Esophagus muscularis mucosa (tissue), 4 donors: Measurements from ENCODE around the gene NPVF.

ENCODE experiments used
- EP300 ChIP-seq: sonication (generic); formaldehyde crosslinking; IDR thresholded peaks from one replicate; pipeline ENCODE4 v1.6.1; 2017; ENCODE audit warnings: antibody characterized with exemption
- POLR2A ChIP-seq: fragments of 450-650 bp; IDR thresholded peaks from one replicate; pipeline ENCODE4 v1.6.1; 2017; ENCODE audit warnings: antibody characterized with exemption, moderate library complexity, mild to moderate bottlenecking, low read depth
- TF ChIP-seq, protein P1 (sequence below), 3 experiments: fragments of 200-600 bp in 2 of 3; fragments of 450-650 bp in 1 of 3; sonication (generic) in 2 of 3; IDR thresholded peaks; one replicate each; pipeline ENCODE4 v1.5.1; 2017 to 2019; ENCODE audit warnings: antibody characterized with exemption in 3 of 3, mild to moderate bottlenecking in 2 of 3, moderate library complexity in 1 of 3

DNA sequence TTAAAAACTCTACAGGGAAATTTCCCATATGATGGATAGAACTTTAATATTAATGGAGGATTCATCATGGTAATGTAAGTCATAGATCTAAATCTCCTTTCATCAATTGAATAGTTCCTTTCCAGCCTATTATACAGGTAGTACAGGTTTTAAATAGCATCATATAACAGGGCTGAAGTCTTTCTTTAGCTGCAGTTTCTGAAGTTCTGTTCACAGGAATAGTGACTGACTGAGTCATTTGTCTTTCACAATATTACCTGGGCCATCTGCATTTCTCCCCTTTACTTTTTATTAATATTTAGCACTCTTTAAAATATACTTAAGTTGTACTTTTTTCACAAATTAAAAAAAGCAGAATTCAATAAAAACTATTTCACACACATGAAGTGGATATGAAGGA, 12.6 kb upstream of the NPVF start:
- TF ChIP-seq, protein P1, sequence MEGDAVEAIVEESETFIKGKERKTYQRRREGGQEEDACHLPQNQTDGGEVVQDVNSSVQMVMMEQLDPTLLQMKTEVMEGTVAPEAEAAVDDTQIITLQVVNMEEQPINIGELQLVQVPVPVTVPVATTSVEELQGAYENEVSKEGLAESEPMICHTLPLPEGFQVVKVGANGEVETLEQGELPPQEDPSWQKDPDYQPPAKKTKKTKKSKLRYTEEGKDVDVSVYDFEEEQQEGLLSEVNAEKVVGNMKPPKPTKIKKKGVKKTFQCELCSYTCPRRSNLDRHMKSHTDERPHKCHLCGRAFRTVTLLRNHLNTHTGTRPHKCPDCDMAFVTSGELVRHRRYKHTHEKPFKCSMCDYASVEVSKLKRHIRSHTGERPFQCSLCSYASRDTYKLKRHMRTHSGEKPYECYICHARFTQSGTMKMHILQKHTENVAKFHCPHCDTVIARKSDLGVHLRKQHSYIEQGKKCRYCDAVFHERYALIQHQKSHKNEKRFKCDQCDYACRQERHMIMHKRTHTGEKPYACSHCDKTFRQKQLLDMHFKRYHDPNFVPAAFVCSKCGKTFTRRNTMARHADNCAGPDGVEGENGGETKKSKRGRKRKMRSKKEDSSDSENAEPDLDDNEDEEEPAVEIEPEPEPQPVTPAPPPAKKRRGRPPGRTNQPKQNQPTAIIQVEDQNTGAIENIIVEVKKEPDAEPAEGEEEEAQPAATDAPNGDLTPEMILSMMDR (IDR thresholded peaks at IDR 0.05) = no peak
- TF ChIP-seq POLR2A = no peak
- TF ChIP-seq EP300 = no peak
